ENCODE data around the gene STK39.

Gene STK39

DNA sequence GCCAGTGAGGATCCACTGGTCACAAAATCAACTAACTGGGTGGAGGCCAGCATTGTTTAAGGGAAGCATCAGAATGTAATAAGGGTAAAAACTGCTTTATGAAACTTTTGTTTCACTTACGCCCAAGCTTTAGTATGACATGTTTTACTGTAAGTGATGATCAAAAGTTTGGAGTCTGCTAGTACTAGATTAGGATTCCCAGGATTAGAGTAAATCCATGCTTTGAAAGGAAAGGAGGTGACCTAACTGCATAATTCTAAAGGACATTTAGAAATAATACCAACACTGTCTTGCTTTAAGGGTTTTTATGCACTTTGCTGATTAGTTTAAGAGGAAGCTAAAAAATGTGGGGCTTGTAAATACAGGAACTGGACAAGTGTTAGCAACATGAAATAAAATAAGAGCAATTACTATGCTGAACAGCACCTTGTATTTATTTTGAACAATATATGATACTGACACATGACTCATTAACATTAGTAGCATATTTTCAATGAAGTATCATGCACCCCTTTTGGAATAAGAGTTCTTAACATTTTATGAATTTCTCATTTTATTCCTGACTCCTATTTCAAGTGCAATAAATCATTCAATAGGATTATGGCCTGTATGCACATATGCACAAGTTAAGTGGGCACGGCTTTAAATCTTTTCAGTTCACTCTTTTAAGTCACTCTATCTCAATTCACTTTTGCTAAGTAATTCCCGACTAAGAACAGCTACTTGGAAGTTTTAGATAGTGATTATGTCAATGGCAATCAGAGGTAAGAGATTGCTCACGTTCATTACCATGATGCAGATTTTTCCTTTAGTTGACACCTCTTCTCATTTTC lies 62.5 kb downstream of the STK39 start:
- no peak for DNase-seq (ENCODE audit: low read depth in 3 of 3)

DNA sequence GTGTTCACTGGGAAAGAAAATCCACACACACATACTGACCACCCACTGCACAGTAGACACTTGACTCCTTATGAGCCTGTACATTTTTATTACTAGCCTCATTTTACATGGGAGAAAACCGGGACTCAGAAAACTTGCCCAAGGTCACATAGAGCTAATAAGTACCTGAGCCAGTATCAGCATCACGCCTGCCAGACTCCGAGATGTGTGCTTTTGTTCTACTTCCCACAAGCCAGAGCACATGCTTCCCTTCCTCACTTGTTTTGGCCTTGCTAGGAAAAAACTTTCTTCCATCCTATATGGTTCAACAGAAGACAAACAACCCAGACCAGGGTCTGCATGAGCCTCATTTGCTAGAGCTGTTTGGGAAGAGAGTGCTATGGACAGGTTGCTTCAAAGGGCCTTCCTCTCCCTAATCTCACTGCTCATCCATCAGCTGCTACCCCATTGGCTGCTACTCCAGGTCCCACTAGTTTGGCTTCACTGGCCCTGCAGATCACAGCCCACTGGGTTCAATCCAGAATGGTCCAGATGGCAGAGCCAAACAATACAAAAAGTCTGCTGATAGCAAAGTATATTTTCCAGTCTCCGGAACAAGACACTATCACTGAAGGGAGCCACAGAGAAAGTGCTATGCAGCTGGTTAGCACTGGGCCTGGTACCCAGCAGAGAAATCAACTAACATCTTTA lies 63.9 kb downstream of the STK39 start:
- no peak for DNase-seq (ENCODE audit: low read depth in 3 of 3)

DNA sequence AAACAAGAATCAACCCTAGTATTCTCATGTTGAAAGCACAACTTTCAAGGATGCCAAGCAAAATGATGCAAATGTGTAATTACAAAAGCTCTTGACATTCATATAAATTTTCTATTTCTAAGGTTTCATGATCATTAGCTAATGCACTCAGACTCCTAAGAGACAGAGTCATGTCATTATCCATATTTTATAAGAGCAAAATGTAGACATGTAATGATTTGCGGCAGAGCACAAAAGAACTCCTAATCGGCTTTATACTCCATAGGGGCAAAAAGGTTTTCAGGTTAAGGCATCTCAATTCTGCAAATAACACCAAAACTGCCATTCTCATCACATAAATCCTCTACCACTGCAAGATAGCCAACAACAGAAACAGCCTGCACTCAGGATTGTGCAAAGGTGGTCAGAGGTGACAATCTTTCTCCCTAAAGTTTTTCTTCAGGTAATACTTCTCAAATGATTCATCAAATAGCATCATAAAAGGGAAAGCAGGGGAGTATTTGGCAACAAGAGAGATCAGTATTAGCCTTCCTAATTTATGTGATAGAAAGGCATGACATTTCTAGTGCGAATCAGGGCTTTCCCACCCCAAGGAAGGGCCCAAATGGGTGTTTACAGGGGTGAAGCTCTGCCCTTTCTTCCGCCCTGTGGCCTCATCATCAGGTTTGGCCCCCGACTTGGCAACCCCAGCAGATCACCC lies 64.7 kb downstream of the STK39 start:
- no peak for DNase-seq (ENCODE audit: low read depth in 3 of 3)

DNA sequence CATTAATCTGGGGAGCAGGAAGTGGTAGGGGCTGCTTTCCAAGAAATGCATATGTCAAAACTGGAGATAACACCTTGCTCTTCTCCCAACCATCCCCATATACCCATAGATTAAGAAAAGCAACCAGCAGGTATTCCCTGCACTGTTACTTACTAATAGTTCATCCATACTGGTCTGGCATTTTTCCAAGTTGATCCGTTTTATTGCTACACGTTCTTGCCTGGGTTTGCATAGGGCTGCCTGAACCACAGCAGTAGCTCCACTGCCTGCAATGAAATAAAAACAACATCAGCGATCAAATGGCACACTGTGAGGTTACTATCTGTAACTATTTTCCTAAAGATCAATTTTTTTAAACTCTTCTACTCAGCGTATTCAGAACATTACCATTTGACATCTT lies 65.6 kb downstream of the STK39 start:
- no peak for DNase-seq (ENCODE audit: low read depth in 3 of 3)

GRCh38 chr2:168180914-168181313 lies 66.5 kb downstream of the STK39 start:
- DNase-seq (ENCODE audit: low read depth in 3 of 3), result no peak

DNA sequence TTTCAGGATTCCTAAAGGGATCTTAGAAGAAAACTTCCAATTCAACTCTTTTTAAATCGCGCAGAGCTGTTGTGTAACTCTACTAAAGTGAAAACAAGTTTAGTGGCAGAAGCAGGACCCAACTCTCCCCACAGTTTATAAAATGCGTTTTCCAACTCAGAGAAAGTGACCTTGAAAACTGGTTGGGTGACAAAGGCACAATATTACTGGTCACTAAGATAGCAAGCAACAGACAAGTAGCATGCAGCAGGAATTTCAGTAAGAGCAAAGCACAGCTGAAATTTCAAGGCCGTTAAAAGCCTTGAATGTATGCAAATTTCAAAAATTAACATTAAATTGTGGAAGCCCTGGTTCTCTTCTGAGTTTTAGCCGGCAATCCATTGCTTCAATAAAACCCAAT lies 66.9 kb downstream of the STK39 start:
- no peak for DNase-seq (ENCODE audit: low read depth in 3 of 3)

DNA sequence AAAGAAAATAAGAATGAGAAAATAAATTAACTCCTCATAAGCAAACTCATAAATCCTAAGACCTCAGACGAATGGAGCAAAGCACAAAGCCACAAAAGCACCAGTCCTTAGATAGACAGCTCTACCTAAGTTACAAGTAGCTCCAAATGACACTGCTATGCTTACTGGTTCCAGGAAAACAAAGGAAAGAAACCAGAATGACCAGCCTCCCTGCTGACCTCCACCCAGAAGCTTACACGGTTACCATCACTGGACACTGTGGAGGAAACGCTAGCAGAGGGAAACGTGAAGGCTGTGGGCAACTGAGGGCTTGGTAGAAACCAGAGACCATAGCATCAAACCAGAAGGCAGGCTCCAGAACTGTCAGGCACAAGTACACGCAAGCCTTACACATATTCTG lies 67.8 kb downstream of the STK39 start:
- DNase-seq (ENCODE audit: low read depth in 3 of 3), result no peak

- no peak for DNase-seq (ENCODE audit: low read depth in 3 of 3)
Measured at GRCh38 chr2:168178520-168179324, 68.7 kb downstream of the STK39 start.

- DNase-seq (ENCODE audit: low read depth in 3 of 3), result no peak
Measured at GRCh38 chr2:168176402-168176801, 71.0 kb downstream of the STK39 start.

DNA sequence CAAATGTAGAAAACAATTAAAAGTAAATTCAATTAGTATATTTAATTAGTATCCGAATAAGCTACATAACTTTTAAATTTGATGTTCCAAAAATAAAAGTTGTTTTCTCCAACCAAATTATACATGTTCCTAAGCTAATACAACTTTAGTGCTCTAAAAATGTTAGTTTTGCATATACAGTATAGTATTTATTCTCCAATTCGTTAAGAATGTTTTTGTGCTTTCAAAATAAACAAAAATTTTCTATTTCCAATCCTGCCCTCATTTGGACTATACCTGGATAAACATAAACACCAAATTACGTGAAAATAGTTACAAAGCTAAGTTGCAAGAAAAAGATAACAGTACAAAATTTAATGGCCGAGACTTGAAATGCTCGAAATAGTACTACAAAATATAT lies 71.9 kb downstream of the STK39 start:
- DNase-seq (ENCODE audit: low read depth in 3 of 3), result no peak

- DNase-seq (ENCODE audit: low read depth in 3 of 3), result no peak
Measured at GRCh38 chr2:168174756-168175155, 72.6 kb downstream of the STK39 start.

DNA sequence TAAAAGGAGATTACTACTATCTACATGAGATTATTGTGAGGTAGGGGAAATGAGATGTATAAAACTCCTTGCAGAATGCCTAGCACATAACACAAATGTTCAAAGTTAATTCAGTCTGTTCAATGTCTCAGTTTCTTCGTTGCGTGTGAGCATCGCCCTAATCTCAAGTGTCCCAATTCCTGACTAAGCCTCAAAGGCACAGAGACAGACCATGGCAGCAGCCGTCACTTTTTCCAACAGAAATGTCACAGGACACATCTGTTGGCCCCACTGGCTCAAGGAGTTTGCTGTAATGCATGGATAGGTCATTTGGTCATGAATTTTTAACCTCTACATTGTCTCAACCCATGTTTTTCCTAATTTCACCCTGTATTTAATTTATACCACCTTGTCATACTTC lies 75.3 kb downstream of the STK39 start:
- DNase-seq (ENCODE audit: low read depth in 3 of 3), result no peak

- DNase-seq (ENCODE audit: low read depth in 3 of 3), result no peak
Measured at GRCh38 chr2:168171059-168171762, 76.2 kb downstream of the STK39 start.

- no peak for DNase-seq (ENCODE audit: low read depth in 3 of 3)
Measured at GRCh38 chr2:168169097-168169745, 78.2 kb downstream of the STK39 start.

DNA sequence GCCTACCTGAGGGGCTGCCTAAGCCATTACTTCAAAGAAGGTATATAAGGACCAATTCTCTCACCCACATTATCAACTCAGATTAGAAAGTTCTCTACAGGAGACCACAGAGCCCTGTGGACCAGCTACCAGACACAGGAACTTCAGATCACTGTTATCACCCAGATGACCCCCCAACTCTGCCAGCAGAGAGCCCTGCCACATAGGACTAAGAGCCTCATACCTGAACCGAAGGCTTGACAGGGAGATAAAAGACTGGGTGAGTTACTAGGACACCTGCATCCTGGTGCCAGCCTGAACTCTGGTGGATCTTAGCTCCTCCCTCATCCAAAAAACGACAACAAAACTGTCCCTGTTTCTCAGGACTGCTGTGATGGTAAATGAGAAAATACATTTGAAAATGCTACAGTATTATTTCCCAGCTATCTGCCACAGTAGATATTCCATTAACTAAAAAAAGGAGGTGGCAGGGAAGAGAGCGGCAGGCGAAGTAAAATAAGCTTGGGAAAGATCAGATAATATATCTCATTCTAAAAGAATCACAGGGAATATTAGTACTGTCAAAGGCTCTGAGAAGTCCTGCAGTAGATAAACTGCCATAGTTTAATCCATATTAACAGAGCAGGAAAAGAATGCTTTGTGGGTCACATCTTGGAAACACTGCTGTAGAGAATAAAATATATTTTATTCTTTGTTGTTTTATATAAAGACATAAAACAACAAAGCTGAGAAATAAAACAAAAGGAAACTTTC lies 79.7 kb downstream of the STK39 start:
- DNase-seq (ENCODE audit: low read depth in 3 of 3), result no peak

DNA sequence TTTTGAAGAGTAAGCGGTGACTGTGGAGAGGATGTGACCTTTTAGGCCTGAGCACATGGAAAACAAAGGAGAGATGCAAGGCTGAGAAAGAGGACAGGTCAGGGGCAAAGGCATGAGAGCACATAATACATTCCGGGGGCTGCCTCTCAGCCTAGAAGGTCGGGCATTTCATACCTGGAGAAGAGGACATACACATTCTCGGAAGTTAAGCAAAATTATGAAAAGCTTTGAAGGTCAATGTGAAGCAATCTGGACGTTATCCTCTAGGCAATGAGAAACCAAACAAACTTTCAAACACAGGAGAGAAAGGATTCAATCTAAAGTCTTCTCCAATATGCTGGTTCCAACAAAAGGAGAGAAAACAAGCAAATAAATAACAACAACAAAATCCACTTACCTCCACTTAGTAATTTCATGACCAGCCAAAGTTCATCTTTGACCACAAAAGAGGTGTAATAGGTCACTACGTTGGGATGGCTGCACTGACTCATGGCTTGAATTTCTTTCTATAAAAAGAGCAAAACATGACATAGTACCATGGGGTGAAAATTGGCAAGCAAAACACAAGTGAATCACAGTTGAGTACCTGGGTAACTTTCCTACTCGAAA lies 80.4 kb downstream of the STK39 start:
- DNase-seq (ENCODE audit: low read depth in 3 of 3), result no peak

DNA sequence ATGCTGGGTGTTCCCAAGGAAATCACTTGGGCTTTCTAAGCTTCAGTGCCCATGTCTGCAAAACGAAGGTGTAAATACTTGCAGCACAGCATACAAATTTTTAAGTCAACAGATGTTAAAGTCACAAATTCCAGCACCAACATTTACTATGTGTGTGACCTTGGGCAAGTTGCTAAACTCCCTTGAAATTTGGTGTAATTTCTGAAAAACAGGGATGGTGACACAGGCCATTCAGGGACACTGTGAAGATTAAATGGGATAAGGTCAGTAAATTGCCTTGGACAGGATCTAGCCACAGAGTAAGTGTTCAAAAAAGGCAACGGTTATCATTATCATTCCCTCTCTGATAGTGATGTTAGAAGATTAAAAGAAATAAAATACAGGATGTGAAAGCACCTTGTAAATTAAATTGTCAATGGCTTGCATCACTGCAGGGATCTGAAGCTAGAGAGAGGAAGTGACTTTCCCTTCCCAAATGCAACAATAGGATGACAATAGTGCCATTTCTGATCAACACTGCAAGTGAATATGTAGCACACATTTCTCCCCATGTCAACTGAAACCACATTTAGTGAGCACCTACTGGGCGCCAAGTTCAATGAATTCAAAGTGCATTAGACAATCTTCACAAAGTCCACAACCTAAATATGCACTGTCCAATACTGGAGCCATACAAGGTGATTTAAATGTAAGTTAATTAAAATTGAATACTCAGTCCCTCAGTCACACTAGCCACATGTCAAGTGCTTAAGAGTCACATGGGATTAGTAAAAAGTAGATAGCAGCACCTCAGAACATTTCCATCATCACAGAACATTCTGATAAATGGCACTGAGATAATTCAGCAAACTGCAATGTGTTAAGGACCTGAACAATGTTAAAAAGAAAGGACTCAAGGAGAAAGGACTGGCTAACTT lies 81.2 kb downstream of the STK39 start:
- DNase-seq (ENCODE audit: low read depth in 3 of 3), result no peak

DNA sequence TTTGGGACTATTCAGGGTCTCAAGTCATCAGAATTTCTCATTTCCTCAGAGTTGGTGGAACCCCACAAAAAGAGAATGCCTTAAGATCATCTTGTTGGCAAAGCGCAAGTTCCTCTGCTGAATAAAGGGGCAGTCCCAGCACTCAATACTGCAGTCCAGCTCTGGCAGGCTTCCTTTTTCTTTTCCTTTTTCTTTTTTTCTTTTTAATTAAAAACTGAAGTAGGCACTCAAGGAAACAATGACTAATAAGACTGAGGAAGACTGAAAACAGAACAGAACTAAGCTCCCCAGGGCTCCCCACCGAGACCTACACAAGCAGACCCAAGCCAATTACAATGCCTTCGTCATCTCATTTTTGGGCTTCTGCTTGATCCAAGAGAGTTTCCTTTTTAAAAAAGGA lies 82.0 kb downstream of the STK39 start:
- no peak for DNase-seq (ENCODE audit: low read depth in 3 of 3)

DNA sequence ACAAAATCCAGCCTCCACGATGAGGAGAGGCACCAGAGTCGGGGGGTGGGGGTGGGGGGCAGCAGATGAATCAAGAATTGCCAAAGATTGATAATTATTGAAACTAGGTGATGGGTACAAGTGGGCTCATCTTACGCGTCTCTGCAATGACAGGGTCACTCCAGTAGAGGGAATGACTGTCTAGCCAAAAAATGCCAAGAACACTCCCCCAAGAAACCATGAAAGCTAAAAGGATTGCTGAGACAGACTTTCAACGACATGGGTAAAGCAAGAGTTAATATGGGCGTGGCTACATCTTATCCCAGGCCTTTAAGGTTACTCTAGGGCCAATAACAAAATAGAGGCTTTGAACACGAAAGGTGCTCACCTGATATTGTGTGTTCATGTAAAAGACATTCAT lies 86.5 kb downstream of the STK39 start:
- no peak for DNase-seq (ENCODE audit: low read depth in 3 of 3)

Data from stimulated activated CD4-positive, alpha-beta T cell treated with anti-CD3 and anti-CD28 coated beads, TNF-alpha, amount 100 ng/mL, for 4 hours (primary cell).